GM04503 (cell line): ENCODE measurements around the gene RAD17.
"Not testable (repeated sequence)": the region's sequence is repeated elsewhere in the genome, so short reads cannot be mapped to it uniquely, and the experiment has no call there.

Source experiments
- DNase-seq: peaks from one replicate; pipeline ENCODE4 v3.0.0-alpha.2; 2012; ENCODE audit warnings: low read depth

The RAD17 gene, protein sequence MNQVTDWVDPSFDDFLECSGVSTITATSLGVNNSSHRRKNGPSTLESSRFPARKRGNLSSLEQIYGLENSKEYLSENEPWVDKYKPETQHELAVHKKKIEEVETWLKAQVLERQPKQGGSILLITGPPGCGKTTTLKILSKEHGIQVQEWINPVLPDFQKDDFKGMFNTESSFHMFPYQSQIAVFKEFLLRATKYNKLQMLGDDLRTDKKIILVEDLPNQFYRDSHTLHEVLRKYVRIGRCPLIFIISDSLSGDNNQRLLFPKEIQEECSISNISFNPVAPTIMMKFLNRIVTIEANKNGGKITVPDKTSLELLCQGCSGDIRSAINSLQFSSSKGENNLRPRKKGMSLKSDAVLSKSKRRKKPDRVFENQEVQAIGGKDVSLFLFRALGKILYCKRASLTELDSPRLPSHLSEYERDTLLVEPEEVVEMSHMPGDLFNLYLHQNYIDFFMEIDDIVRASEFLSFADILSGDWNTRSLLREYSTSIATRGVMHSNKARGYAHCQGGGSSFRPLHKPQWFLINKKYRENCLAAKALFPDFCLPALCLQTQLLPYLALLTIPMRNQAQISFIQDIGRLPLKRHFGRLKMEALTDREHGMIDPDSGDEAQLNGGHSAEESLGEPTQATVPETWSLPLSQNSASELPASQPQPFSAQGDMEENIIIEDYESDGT

DNA sequence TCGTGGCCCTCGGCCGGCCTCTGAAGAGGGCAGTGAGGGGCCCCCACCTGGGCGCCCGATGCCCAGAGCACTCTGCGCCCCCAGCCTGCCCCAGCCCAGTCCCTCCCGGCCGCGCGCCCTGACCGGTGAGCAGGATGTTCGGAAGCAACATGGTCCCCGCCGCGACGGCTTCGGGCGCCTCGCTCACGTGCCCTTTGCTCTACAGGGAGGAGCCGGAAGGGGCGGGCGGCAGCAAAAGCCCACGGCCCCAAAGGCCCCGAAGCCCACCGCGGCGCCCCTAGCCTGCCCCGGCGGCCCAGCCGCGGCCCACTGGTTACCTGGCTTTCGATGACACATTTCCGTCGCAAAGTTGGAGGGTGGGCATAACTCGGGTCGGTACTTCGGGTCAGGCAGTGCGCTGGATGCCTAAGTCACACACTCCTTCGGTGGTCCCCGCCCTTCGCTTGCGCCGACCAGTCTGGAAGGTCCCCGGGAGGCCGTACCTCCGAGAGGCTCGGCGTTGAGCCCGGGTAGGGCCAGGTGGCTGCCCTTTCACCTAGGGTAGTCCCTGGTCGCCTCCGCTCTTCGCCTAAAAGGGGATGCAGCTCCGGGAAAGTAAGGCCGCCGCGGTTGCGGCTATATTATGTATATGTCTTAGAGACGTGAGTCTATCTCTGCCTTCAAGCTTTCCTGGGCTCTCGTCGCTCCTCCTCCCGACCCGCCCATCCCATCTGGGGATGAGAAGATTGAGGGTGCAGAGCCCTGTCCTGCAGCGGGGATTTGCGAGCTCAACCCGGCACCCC, at the start of gene RAD17, which contains the start of the genes AK6 and TAF9:
Gene RAD17 (plus strand): TSS at position 479 of the 782 bp plus-strand sequence. CDS start 2,391 bp downstream, outside the sequence.
Gene AK6 (minus strand): TSS at position 181 of the 782 bp plus-strand sequence. CDS start 30 bp downstream, at position 151.
Gene TAF9 (minus strand): TSS at position 181 of the 782 bp plus-strand sequence. CDS start 3,783 bp downstream, outside the sequence.
- DNase-seq = peak; percentile 65

DNA sequence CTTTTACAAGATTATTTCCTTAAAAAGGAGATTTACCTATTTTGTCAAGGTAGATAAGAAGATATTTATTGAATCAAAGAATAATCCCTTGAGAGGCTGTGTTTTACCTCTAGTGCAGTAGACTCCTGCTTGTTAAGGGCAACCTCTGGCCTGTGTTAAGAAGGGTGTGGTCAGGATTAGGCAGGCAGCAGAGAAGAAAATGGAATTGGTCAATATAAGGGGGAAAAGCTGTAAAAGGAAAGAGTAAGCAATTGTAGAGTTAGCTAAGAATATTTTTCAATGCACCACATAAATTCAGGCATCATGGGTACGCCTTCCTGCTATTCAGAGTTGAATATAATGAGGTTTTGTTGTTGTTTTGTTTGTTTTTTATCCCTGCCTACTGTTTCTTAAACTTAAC, 43.3 kb upstream of the RAD17 start:
- DNase-seq = no peak

DNA sequence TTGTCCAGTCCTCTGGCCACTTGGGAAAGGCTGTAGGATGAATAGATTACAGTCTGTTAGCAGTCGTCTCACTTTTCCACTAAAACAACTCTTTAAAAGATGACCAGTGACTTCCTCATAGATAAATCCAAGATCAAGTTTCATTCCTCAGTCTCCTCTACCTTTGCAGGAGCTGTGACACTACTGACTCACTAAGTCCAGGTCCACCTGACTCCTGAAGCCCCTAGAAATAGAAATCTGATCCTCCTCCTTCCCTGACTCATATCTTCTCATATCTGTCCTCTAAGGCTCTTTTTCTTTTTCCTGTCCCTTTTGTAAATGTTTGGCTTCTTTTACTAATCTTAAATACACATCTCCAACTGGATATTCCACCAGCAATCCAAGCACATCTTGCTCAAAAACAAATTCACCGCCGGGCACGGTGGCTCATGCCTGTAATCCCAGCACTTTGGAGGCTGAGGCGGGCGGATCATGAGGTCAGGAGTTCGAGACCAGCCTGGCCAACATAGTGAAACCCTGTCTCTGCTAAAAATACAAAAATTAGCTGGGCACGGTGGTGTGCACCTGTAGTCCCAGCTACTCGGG, 39.6 kb upstream of the RAD17 start:
- no peak for DNase-seq

DNA sequence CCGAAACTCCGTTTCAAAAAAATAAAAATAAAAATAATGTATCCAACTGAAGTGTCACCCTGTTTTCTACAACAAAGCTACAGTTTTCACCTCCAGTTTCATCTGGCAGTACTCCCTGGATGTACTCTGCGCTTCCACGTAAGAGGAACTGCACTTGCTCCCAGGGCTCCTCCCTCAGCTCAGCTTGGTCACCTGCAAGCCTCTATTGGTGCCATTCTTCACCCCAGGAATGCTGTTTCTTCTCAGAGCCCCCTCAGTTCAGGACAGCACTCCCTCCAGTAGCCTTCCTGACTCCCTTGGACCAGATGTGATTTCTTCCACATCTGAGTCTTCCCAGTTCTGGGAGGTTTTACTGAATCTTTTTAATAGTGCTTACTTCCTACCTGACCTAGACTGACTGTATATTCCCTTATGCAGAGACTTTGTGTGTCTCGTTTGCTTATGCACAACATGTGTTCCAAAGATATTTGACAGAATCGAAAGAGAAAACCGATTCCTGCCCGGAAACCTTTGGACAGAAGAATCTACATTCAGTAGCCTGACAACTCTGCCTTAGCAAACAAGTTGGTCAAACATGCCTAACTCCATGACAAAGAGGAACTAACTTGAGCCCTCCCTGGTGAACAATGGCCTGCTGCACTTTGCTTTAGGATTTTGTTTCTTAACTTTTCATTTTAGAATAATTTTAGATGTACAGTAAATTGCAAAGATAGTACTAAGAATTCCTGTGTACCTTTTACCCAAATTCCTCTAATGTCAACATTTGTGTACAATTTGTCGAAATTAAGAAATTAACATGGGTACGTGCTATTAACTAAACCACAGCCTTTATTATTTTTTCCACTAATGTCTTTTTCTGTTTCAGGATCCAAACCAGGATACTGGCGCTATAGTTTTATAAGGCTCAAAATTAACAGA, 37.8 kb upstream of the RAD17 start:
- no peak for DNase-seq

DNA sequence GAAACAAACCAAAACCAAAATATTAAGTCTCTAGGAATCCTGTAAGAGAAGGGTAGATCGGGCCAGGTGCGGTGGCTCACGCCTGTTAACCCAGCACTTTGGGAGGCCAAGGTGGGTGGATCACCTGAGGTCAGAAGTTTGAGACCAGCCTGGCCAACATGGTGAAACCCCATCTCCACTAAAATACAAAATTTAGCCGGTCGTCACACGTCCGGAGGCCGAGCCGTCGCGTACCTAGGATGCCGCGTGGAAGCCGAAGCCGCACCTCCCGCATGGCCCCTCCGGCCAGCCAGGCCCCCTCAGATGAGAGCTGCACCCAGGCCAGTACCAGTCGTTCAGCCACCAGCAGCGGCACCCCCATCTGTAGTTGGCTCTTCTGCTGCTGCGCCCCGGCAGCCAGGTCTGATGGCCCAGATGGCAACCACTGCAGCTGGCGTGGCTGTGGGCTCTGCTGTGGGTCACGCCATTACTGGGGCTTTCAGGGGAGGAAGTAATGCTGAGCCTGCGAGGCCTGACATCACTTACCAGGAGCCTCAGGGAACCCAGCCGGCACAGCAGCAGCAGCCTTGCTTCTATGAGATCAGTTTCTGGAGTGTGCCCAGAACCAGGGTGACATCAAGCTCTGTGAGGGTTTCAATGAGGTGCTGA, 35.8 kb upstream of the RAD17 start:
- not testable (repeated sequence) for DNase-seq

DNA sequence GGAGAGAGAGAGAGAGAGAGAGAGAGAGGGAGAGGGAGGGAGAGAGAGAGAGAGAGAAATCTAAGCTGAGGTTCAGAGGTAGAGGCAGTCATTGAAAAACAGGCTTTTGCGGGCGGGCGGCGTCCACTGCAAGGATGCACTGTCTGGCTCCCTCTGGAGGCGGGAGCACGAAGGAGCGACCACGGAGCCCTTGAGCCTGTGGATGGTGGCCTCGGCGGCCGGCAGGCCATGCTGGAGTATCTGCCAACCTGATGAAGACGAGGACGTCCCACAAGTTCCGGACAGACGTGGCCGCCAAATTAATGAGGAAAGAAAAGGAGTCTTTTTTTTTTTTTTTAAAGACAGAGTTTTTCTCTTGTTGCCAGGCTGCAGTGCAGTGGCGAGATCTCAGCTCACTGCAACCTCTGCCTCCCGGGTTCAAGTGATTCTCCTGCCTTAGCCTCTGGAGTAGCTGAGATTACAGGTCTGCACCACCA, 34.8 kb upstream of the RAD17 start:
- DNase-seq = no peak

DNA sequence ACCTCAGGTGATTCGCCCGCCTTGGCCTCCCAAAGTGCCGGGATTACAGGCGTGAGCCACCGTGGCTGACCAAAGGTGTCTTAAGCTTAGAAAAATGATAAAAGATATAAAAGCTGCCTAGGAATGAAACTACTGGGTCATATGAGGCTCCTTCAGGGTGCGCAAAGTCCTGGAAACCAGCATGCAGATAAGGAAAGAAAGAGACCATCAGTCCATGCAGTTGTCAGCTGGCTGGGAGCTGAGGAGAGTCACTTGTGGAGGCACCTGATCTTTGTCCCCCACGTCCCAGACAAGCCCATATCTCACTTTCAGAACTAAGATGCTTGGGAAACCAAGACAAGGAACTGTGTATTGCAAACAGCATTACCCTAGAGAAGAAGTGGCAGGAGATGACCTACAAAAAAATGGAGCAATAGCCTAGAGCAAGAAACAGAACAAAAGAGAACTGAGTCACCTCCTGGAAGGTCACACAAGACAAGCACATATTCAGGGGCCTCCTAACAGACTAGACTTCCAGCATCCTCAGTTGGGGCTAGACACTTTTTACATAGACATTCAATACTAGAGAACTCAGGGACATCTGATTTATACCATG, 34.2 kb upstream of the RAD17 start:
- no peak for DNase-seq

DNA sequence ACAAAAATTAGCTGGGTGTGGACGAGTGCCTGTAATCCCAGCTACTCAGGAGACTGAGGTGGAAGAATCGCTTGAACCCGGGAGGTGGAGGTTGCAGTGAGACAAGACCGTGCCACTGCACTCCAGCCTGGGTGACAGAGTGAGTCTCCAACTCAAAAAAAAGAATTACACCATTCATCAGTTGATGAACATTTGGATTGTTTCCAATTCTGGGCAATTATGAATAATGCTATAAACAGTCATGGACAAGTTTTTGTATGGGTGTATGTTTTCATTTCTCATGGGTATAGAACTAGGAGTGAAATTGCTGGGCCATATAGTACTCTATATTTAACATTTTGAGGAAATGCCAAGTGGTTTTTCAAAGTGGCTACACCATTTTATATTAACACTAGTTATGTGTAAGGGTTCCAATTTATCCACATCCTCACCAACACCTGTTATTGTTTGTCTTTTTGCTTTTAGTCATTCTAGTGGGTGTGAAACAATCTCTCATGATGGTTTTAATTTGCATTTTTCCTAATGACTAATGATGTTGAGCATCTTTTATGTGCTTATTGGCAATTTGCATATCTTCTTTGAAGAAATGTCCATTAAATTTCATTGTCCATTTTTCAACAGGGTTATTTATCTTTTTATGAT, 28.0 kb upstream of the RAD17 start:
- DNase-seq = no peak

DNA sequence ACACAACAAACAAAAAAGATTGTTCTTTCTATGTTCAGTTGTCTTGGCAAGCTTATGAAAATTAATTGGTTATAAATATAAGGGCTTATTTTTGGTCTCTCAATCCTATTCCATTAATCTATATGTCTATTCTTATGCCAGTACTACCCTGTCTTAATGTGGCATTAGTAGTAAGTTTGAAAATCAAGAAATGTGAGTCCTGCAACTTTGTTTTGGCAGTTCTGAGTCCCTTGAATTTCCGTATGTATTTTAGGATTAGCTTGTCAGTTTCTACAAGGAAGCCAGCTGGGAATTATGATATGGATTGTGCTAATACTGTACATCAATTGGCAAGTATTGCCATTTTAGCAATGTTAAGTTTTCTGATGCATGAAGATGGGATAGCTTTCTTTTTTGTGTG, 26.5 kb upstream of the RAD17 start:
- no peak for DNase-seq

DNA sequence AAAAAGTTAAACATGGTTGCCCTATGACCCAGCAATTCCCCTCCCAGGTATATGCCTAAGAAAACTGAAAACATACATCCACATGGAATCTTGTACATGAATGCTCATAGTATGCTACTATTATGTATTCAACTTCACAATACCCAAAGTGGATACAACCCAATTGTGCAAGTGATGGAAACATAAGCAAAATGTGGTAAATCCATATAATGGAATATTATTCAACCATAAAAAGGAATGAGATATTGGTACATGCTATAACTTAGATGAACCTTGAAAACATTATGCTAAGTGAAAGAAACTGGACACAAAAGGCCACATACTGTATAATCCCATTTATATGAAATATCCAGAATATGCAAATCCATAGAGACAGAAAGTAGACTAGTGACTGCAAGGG, 19.0 kb upstream of the RAD17 start:
- DNase-seq = no peak

DNA sequence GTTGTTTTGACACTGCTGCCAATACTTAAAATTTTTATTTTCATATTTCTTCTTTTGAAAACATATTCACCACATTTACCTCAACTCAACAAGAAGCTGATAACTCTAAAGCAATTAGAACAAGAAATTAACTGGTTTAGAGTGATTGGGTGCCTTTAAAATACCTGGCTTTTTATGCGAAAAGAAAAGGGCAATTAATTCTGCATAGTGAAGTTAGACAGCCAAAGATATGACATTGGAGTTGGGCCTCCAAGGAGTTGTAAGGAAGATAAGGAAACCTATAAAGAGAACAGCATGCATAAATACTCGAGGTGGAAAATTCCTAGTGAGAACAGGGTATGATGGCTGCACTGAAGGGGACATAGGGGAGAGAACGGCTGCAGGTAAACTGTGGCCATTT, 9.9 kb upstream of the RAD17 start:
- no peak for DNase-seq

DNA sequence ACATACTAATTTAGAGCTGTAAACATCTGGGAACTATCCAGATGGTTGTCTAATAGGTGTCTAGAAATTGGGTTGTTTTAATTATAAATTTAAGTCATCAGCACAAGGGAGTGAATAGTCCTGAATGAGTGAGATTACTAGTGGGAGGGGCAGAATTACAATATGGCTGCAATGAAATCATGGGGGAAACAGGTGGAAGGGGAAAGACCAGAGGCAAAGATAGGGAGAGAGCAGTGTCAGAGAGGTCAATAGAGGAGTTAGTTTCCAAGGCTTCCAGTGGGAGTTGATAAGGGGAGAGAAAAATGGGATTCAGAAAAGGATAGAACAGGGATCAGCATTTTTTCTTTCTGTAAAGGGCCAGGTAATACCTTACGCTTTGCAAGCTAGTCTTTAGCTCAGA, 9.2 kb upstream of the RAD17 start:
- no peak for DNase-seq

DNA sequence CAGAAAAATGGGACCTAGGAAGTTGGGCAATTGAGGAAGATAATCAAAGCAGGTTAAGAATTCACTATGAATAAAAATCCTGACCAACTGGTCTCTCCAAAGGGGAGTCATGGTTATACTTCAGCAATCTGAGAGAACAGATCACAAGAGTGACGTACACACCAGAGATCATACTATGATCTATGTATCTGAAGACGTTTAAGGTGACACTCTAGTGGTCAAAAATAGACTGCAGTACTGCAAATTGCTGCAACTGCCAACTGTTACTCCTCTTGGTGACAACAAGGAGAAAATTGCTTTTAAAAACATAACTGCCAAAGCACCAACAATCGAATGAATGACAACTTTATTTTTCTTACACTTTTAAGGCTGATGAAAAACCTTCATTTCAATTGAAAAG, 5.2 kb upstream of the RAD17 start:
- DNase-seq = peak; percentile 2

DNA sequence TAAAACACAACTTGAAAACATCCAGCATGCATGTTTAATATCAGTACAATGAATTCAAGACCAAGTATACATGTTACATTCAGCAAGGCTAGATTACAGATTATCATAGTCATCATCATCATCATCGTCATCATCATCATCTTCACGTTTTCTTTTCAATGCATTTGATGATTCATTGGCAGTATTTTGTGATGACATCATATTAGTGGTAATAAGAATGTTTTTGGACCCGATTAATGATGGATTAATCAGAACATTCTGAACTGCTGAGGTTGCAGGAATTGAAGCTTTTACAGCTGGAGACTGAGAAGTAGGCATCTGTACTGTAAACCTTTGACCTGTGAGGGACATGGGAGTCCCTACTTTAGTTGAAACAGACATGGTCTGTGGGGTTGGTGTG, 4.8 kb upstream of the RAD17 start:
- DNase-seq = no peak

DNA sequence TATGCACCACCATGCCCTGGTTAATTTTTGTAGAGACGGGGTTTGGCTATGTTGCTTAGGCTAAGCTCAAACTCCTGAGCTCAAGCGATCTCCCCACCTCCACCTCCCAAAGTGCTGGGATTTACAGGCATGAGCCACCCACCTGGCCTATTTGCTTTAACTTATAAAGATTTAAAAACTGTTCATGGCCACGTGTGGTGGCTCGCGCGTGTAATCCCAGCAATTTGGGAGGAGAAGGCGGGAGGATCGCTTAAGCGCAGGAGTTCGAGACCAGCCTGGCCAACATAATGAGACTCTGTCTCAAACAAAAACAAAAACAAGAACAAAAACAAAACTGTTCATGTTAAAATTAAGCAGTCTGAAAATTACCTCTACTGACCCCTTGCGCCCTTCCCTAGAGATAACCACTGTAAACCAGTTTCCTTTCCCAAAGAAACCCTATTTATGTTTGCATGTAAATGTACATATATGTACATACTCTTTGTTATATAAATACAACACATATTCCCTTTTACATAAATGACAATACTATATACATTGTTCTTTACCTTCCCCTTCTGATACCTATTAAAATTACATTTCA, 1.8 kb upstream of the RAD17 start:
- DNase-seq = no peak

DNA sequence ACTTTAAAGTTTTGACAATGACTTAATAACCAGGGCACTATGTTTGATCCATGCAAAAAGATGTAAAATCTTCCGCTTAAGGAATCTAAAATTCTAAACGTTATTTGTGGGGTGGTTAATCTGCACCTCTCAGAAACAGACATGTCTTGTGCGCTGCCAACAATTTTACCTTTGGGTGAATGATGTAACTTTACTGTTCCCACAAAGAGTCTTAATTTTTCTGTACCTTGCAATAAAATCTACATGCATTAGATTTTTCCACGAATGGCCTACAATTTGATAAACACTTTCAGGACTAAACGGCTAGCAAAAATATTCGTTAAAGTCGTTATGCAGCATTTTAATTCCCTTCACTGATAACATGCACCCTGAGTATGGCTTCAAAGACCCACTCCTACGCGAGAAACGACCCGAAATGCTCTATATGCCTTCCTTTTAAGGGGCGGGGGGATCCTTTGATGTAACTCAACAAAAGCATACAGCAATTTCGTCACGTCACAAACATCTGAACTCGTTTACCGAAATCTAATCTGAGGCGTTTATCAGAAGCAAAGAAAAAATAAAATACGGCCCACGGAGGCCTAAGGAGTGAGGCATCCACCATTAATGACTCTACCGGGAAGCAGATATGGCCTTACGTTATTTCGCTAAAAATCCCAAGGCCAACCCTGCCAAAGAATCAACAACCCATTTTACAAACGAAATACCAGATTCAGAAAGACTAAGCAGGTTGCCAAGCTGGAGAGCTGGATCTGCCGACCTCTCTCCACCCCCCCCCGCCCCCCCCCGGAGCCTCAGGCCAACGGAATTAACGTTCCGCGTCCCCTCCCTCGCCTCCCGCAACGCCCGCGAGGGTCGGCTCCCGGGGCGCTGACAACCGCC, 919 bp upstream of the RAD17 start:
- peak; percentile 15 for DNase-seq

DNA sequence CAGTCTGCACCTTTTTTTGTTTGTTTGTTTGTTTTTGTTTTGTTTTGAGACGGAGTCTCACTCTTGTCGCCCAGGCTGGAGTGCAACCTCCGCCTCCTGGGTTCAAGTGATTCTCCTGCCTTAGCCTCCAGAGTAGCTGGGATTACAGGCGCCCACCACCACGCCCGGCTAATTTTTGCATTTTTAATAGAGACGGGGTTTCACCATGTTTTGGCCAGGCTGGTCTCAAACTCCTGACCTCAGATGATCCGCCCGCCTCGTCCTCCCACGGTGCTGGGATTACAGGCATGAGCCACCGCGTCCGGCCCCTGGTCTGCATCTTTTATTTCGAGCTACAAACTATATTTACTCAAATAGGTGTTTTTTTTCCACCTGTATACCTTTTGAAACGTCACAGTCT, 717 bp downstream of the RAD17 start:
- DNase-seq = not testable (repeated sequence)

DNA sequence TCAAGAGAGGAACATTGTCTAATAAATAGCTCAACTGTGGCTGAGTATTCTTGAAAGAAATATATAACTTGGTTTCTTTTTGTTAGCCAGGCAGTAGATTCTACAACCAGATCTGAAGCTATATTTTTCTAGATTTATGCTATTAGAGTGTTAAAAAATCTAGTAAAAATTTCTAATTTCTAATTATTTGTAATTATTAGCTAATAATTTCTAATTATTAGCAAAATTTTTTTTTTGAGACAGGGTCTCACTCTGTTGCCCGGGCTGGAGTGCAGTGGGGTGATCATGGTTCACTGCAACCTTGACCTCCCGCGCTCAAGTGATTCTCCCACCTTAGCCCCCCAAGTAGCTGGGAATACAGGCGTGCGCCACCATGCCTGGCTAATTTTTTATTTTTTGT, 2.8 kb downstream of the RAD17 start:
- DNase-seq = no peak
